ENCODE data around the gene SHISA4.

SHISA4 gene

GRCh38 chr1:201881617-201882016, 7.1 kb upstream of the SHISA4 start:
- DNase-seq (ENCODE audit: low read depth in 2 of 2), result no peak

GRCh38 chr1:201882665-201883132, 6.0 kb upstream of the SHISA4 start:
- no peak for DNase-seq (ENCODE audit: low read depth in 2 of 2)

- DNase-seq (ENCODE audit: low read depth in 2 of 2), result no peak
These were observed 5.4 kb upstream of the SHISA4 start for GRCh38 chr1:201883266-201883665.

- no peak for DNase-seq (ENCODE audit: low read depth in 2 of 2)
These were observed 4.9 kb upstream of the SHISA4 start for GRCh38 chr1:201883786-201884185.

- no peak for DNase-seq (ENCODE audit: low read depth in 2 of 2)
These were observed 4.3 kb upstream of the SHISA4 start for GRCh38 chr1:201884425-201884824.

GRCh38 chr1:201885531-201886075, 3.1 kb upstream of the SHISA4 start:
- DNase-seq (ENCODE audit: low read depth in 2 of 2), result no peak

GRCh38 chr1:201886103-201886885, 2.4 kb upstream of the SHISA4 start:
- no peak for DNase-seq (ENCODE audit: low read depth in 2 of 2)

- DNase-seq (ENCODE audit: low read depth in 2 of 2), result no peak
These were observed 1.4 kb upstream of the SHISA4 start for GRCh38 chr1:201887116-201887866.

GRCh38 chr1:201889090-201889968, 631 bp downstream of the SHISA4 start:
- DNase-seq (ENCODE audit: low read depth in 2 of 2), result no peak

GRCh38 chr1:201890223-201890622, 1.5 kb downstream of the SHISA4 start:
- DNase-seq (ENCODE audit: low read depth in 2 of 2), result no peak

- no peak for DNase-seq (ENCODE audit: low read depth in 2 of 2)
These were observed 2.2 kb downstream of the SHISA4 start for GRCh38 chr1:201890806-201891450.

GRCh38 chr1:201891451-201892045, 2.9 kb downstream of the SHISA4 start:
- DNase-seq (ENCODE audit: low read depth in 2 of 2), result no peak

GRCh38 chr1:201892211-201892610, 3.5 kb downstream of the SHISA4 start:
- no peak for DNase-seq (ENCODE audit: low read depth in 2 of 2)

- DNase-seq (ENCODE audit: low read depth in 2 of 2), result no peak
These were observed 4.7 kb downstream of the SHISA4 start for GRCh38 chr1:201893431-201893830.

GRCh38 chr1:201894343-201895119, 5.8 kb downstream of the SHISA4 start:
- DNase-seq (ENCODE audit: low read depth in 2 of 2), result no peak

- no peak for DNase-seq (ENCODE audit: low read depth in 2 of 2)
These were observed 6.5 kb downstream of the SHISA4 start for GRCh38 chr1:201895120-201895665.

- DNase-seq (ENCODE audit: low read depth in 2 of 2), result peak; percentile 75 to 76
These were observed 7.5 kb downstream of the SHISA4 start for GRCh38 chr1:201895913-201896807.

- DNase-seq (ENCODE audit: low read depth in 2 of 2), result no peak
These were observed 8.3 kb downstream of the SHISA4 start for GRCh38 chr1:201896951-201897391.

Data from stimulated activated CD8-positive, alpha-beta memory T cell treated with anti-CD3 and anti-CD28 coated beads, Interleukin-15, amount 100 ng/mL, for 48 hours (primary cell).